ENCODE measurements around the gene KCNK5.

The KCNK5 gene

GRCh38 chr6:39215640-39216158 is 13.6 kb downstream of the KCNK5 start:
- no peak for DNase-seq

GRCh38 chr6:39214846-39215639 is 14.2 kb downstream of the KCNK5 start:
- no peak for DNase-seq

GRCh38 chr6:39214120-39214813 is 15.0 kb downstream of the KCNK5 start:
- no peak for DNase-seq

- no peak for DNase-seq
Measured at GRCh38 chr6:39213195-39213920, 15.9 kb downstream of the KCNK5 start.

- no peak for DNase-seq
Measured at GRCh38 chr6:39211183-39211582, 18.1 kb downstream of the KCNK5 start.

DNA sequence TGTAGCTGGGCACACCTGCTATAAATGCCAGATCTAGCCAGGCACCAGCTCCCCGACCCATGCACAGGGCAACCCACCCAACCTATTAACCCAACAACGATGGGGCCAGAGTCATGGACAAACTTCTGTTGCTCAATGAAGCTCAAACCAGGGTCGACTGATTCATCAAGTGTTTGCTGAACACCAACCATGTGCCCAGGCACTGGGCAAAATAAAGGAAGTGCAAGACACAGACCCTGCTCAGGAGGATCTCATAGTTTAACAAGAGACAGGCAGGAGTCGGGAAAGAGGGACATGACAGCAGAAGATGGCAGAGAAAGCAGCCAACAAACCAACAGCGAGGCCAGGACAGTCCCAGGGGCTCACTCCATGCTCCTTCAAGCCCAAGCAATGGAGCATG is 18.8 kb downstream of the KCNK5 start:
- no peak for DNase-seq

GRCh38 chr6:39209911-39210310 is 19.4 kb downstream of the KCNK5 start:
- DNase-seq, result no peak

- DNase-seq, result no peak
Measured at GRCh38 chr6:39209360-39209811, 19.9 kb downstream of the KCNK5 start.

DNA sequence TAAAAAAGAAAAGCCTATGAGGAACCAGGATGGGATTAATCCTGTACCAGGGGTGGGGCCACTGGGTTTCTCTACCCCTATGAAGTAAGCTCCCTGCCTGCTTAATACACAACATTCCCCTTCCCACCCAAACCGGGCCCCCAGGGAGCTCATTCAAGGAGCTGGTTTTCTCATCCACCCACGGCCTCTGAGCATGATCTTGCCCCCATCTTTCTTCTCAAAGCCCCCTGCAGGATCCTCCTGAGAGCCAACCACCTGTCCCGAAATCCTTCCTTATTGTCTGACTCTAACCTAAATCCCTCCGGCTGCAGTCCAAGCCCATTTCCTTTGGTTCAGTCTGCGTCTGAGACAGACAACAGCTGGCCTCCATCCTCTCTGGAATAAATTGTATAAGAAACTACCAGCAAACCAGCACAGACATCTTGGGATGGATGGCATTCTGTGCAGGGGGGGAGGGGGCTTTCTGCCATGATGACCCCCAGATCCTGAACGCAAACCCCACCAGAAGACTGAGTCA is 21.0 kb downstream of the KCNK5 start:
- DNase-seq, result no peak

- DNase-seq, result peak; percentile 54
Measured at GRCh38 chr6:39207416-39208222, 21.7 kb downstream of the KCNK5 start.

DNA sequence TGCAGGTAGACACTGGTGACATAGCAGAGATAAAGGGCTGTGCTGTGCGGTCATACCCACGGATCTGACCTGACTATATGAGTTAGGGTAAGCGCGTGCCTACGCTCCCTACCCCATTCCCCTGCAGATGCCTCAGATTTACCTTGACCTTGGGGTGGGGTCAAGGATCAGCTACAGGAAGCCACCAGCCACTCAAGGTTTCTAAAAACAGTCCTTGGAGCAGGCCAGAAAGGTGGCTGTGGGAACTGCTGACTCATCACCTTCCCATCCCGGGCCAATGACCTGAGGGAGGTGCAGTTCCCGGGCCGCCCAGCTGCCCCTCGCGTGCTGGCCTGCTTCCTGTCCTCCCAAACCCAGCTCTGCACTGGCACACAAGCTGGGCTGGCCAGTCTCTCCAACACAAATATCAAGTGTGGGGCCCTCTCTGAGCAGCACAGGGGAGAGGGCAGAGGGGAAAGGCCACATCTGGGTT is 23.0 kb downstream of the KCNK5 start:
- no peak for DNase-seq

DNA sequence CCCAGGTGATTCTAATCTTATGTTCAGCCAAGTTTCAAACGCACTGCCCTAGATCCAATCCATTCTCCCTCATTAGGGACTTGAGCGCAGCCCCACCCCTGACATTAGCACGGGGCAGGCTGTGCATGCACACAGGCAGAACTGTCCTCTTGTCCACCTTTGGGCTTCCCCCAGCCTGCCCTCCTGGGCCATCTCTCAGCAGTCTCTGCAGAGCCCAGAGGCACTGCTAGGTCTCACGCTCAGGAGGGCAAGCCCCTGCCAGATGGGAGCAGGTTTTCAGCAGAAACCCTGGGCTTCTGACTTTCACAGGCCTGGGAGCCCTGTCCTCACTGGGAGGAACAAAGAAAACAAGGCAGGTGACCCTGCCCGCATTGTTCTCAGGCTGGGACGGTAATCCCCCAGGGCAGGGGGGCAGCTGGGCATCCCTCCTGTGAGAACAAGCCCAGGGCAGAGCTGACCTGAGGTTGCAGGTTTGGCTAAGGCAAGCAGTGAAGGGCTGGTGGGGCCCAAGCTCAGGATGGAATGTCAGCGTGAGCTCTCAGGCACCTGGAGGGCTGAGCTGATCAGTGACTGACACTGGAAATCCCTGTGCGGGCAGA is 24.5 kb downstream of the KCNK5 start:
- DNase-seq, result no peak

- DNase-seq, result no peak
Measured at GRCh38 chr6:39204160-39204495, 25.1 kb downstream of the KCNK5 start.

GRCh38 chr6:39203436-39204159 is 25.7 kb downstream of the KCNK5 start:
- no peak for DNase-seq

DNA sequence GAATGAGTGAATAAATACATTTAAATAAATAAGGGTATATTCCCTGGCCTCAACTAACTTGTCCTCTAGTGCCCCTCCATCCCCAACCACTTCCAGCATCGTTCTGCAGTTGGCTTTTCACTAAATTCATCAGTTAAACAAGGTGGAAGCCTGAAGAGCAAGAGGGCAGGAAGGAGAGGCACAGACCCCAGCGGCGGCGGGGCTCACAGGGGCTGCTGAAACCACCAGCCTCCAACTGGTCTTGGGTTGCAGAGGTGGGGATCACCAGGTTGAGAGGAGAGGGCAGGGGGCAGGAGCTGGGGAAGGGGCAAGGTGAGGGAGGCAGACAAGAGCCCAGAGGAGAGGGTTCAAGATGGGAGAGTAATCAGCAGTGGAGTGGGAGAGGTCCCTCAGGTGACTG is 27.1 kb downstream of the KCNK5 start:
- DNase-seq, result no peak

- no peak for DNase-seq
Measured at GRCh38 chr6:39200498-39201020, 28.7 kb downstream of the KCNK5 start.

- DNase-seq, result no peak
Measured at GRCh38 chr6:39199976-39200375, 29.3 kb downstream of the KCNK5 start.

DNA sequence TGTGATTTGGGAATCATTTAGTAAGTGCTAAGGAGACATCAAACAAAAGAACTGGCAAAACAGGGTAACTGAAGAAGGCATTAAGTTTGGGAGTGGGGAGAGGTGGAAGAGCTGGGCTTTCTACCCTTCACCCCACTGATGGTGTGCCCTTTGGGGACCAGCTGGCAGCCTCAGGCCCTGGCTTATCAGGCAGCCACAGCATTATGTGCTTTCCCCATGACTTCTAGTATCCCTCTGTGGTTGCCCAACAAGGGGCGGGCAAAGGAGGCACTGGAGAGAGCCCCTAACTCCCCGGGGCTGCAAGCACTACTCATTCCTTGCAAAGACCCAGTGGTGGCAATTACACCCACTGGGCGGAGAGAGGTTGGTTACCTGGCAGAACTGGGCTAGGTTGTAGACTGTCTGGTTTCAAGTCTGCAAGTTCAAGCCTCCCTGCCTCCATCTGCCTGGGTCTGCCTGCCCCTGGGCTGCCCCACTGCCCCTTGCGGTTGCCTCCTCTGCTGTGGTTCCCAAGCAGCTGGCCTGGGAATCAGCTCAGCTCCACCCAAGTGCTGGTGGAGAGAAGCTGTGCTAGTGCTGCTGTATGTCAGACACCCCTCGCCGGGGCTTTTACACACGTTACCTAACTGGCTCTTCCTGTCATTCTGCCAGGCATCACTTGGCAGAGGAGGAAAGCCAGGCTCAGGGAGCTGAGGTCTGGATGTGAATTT is 29.9 kb downstream of the KCNK5 start:
- DNase-seq, result no peak

DNA sequence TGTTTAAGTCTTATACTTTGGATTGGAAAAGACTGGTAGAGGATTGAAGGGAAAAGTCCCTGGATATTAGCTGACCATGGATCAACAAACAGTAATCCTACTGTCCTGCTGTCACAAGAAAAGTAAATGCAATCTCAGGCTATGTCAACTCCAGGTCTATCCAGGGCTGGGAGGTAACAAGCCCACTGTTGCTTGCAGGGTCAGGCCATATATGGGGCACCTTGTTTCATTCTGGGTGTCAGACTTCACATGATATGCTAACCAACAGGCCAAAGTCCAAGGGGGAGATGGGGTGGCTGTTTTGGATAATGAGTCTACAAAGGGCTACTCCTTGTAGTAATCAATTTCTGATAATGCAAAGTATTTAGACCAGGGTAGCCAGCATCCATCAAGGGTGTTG is 30.7 kb downstream of the KCNK5 start:
- DNase-seq, result no peak

GRCh38 chr6:39197922-39198500 is 31.3 kb downstream of the KCNK5 start:
- no peak for DNase-seq

All from NCI-H526 treated with DMSO at 0.1 percent for 48 hours (cell line).